HepG2 (cell line): ENCODE results near the gene NOL12. TPM values are rescaled to one million over a fixed set of nuclear protein-coding genes. Genes with fewer than 3 reads are reported as not detected.

Experiments
- CEBPG ChIP-seq: IDR thresholded peaks from 2 replicates; pipeline ENCODE4 v1.6.1; 2016
- EZH2 ChIP-seq: conservative IDR thresholded peaks from 2 replicates; pipeline ENCODE4 v1.6.1; 2012; ENCODE audit warnings: mild to moderate bottlenecking, low read depth, low read length, moderate library complexity
- GTF3A ChIP-seq: sonication (generic); formaldehyde crosslinking; conservative IDR thresholded peaks from 2 replicates; pipeline ENCODE4 v1.4.0; 2020; ENCODE audit warnings: mild to moderate bottlenecking, missing genetic modification reagents
- MTA1 ChIP-seq: sonication (generic); formaldehyde crosslinking; IDR thresholded peaks from 2 replicates; pipeline ENCODE4 v1.4.0; 2020; ENCODE audit warnings: missing genetic modification reagents, mild to moderate bottlenecking, borderline replicate concordance
- NONO ChIP-seq, 2 experiments: fragments of 450-650 bp in 1 of 2; sonication (generic) in 1 of 2; formaldehyde crosslinking in 1 of 2; IDR thresholded peaks in 1 of 2; conservative IDR thresholded peaks in 1 of 2; 2 replicates each; pipeline versions ENCODE4 v1.6.1 to v1.8.0; 2017 to 2022; ENCODE audit warnings: mild to moderate bottlenecking in 1 of 2, missing genetic modification reagents in 1 of 2, moderate library complexity in 1 of 2
- TBP ChIP-seq: sonication (generic); formaldehyde crosslinking; IDR thresholded peaks from 2 replicates; pipeline ENCODE4 v1.5.0; 2020; ENCODE audit warnings: missing genetic modification reagents
- YEATS4 ChIP-seq: sonication (generic); formaldehyde crosslinking; IDR thresholded peaks from 2 replicates; pipeline ENCODE4 v1.4.0; 2020; ENCODE audit warnings: missing genetic modification reagents, borderline replicate concordance
- ZKSCAN5 ChIP-seq: sonication (generic); formaldehyde crosslinking; IDR thresholded peaks from 2 replicates; pipeline ENCODE4 v1.5.1; 2020; ENCODE audit warnings: mild to moderate bottlenecking, missing genetic modification reagents
- ZNF33A ChIP-seq: sonication (generic); formaldehyde crosslinking; IDR thresholded peaks from 2 replicates; pipeline ENCODE4 v1.5.1; 2020; ENCODE audit warnings: missing genetic modification reagents, mild to moderate bottlenecking, moderate library complexity, borderline replicate concordance
- ZNF639 ChIP-seq: conservative IDR thresholded peaks from 2 replicates; pipeline ENCODE4 v1.6.1; 2018; ENCODE audit warnings: missing genetic modification reagents
- ZNF720 ChIP-seq: sonication (generic); formaldehyde crosslinking; IDR thresholded peaks from 2 replicates; pipeline ENCODE4 v1.4.0; 2020; ENCODE audit warnings: missing genetic modification reagents
- polyA plus RNA-seq, 8 experiments: library from polyadenylated mRNA; depleted of rRNA in 3 of 8; stranded (reverse) in 7 of 8; unstranded in 1 of 8; fragments of >200 nt; fragmentation: Illumina TruSeq in 4 of 8; extraction: Trizol in 4 of 8; gene quantifications; 2 replicates each; pipeline versions ENCODE4 v1.2.1 to v1.2.3, GENCODE V29; 2011 to 2016; ENCODE audit warnings: low read depth in 4 of 8, missing spikeins in 1 of 8, mixed read lengths in 1 of 8; ENCODE audit not compliant: insufficient read depth in 1 of 8
- total RNA-seq, 5 experiments: library from RNA; depleted of rRNA; stranded (reverse); fragments of >200 nt; fragmentation: Illumina TruSeq; extraction: Trizol; gene quantifications; 2 replicates each; pipeline ENCODE4 v1.2.3, GENCODE V29; 2016; ENCODE audit warnings: low read depth in 1 of 5
- TF ChIP-seq, protein P1 (sequence below): IDR thresholded peaks from 2 replicates; pipeline ENCODE4 v1.6.1; 2016; ENCODE audit warnings: missing compliant biosample characterization, missing genetic modification reagents, borderline replicate concordance

The NOL12 gene
- total and polyA plus RNA-seq, 2 of the 13 experiments (the other 11 are each of a cell fraction or from before 2014, with no cell fraction given), result 14.3 to 31.4 TPM

- TF ChIP-seq ZNF639 (CRISPR knock-in tag) (no peak), YEATS4 (CRISPR knock-in tag) (no peak), ZNF33A (CRISPR knock-in tag) (no peak), NONO (IDR thresholded peaks at IDR 0.05) (no peak), NONO (CRISPR knock-in tag; conservative IDR thresholded peaks at IDR 0.05) (0 out of 2 replicates have a peak, but pooled peaks have one; percentile 20), TBP (CRISPR knock-in tag) (no peak), MTA1 (CRISPR knock-in tag) (no peak), ZNF720 (CRISPR knock-in tag) (no peak), ZKSCAN5 (CRISPR knock-in tag) (peak; percentile 74; the same call in 1 of the 2 replicates), EZH2 (no peak), GTF3A (CRISPR knock-in tag) (no peak), CEBPG (CRISPR knock-in tag) (no peak)
- TF ChIP-seq, protein P1, sequence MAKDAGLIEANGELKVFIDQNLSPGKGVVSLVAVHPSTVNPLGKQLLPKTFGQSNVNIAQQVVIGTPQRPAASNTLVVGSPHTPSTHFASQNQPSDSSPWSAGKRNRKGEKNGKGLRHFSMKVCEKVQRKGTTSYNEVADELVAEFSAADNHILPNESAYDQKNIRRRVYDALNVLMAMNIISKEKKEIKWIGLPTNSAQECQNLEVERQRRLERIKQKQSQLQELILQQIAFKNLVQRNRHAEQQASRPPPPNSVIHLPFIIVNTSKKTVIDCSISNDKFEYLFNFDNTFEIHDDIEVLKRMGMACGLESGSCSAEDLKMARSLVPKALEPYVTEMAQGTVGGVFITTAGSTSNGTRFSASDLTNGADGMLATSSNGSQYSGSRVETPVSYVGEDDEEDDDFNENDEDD (CRISPR knock-in tag), result no peak
- TF ChIP-seq, all 625 proteins: peak for 4
These were observed 52.9 kb downstream of the NOL12 start (continued) for GRCh38 chr22:37739035-37739434.
